ENCODE results near the gene COL23A1.
"Not testable (repeated sequence)": the region's sequence is repeated elsewhere in the genome, so short reads cannot be mapped to it uniquely, and the experiment has no call there.

The COL23A1 gene

DNA sequence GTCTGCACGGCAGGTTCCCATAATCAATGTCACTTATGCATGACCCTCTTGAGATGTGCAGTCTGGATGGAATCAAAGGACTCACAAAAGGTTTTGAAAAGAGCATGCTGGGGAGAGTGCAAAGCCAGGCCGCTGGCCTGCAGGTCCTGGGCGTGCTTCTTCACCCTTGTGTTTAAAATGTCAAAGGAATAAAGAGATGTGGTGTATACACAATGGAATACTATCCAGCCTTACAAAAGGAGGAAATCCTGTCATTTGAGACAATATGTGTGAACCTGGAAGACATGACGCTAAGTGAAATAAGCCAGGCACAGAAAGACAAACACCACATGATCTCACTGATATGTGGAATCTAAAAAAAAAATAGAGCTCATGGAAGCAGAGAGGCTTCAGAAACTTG lies 220.1 kb downstream of the COL23A1 start:
- DNase-seq, result no peak

DNA sequence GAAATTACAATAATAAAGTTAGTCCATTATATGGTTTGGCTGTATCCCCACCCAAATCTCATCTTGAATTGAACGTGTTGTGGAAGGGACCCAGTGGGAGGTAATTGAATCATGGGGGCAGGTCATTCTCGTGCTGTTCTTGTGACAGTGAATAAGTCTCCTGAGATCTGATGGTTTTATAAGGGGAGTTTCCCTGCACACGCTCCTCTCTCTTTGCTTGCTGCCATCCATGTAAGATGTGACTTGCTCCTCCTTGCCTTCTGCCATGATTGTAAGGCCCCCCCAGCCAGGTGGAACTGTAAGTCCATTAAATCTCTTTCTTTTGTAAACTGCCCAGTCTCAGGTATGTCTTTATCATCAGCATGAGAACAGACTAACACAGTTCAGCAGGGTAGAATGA lies 220.7 kb downstream of the COL23A1 start:
- DNase-seq, result not testable (repeated sequence)

DNA sequence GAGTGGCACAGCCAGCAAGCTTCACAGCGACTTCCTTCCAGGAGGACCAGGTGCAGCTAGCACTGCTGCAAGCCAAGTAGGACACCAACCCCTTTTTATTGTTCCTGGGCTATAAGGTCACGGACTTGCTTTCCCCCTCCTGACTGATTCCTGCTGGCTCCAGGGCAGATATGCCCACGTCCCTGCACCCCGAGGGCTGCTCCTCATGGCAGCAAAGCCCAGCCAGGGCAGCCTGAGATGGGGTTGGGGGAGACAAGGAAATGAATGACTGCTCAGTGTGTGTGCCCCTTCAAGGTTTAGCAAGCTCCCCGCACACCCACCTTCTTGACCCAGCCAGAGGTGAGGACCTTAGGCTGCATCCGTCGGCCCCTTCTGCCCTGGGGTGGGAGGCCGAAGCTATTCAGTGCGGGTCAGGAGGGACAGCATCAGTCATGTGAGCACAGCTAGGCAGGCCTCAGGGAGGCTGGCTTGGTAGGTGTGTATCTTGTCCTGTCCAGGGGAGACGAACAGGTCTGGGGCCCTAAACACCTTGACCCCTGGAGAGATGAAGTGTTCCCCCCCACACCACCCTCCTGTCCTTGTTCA lies 221.4 kb downstream of the COL23A1 start:
- no peak for DNase-seq

DNA sequence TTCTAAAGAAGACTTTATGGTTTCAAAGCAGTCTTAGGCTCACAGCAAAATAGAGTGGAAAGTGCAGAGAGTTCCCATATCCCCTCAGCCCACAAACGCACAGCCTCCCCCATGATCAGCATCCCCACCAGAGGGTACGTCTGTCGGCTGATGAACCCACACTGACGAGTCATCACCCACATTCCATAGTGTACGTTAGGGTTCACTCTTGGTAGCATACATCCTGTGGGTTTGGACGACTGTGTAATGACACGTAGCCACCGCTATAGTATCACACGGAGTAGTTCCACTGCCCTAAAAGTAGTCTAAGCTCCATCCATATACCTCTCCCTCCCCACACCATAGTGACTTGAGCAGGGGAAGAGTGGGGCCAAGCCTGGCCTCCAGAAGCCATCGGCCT lies 221.9 kb downstream of the COL23A1 start:
- no peak for DNase-seq

DNA sequence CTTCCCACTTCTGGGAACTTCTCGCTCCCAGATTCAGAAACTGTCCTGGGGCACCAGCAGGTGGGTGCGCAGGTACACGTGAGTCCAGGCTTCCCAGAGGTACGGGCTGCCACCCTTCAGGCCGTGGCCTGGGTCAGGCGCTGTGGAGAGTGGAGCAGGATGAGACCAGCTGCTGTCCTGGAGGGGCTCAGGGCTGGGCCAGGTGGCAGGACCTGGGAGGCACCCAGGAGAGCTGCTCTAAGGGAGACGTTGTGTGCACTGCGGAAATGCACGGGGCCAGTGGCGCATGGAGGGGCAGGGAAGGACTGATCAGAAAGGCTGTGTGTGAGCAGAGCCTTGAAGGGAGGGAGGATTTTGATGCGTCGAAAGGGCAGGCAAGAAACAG lies 222.5 kb downstream of the COL23A1 start:
- no peak for DNase-seq

DNA sequence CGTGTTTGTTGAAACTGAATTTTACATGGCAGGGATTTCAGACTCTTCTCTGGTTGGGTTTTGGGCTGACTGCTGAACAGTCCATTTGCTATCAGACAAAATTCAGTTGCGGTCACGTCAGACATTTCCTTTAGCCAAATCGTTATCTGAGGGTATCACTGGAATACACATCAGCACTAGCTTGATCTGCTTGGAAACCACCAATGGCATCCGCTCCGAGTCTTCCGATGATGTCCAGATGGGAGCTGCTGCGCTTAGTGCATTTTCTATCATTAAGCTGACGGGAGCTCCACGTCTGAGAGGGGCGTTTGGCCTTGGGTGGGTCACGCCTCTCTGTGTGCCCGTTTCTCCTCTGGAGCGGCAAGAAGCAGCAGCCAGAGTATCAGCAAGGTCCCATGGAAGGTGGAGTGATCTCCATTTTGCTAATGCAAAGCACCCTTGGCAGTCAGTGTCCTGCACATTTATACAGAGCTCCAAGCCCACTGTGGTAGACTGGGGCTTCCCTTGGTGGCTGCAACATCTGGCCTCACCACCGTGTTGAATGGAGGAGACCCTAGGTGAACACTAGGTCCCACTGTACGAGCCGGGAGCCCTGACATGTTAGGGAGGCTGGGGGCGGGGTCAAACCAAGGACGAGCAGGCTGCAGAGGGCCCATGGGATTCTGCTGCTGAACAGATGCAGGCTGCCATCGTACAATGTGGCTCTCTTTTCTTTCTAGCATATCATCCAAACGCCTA lies 223.0 kb downstream of the COL23A1 start:
- DNase-seq, result no peak

DNA sequence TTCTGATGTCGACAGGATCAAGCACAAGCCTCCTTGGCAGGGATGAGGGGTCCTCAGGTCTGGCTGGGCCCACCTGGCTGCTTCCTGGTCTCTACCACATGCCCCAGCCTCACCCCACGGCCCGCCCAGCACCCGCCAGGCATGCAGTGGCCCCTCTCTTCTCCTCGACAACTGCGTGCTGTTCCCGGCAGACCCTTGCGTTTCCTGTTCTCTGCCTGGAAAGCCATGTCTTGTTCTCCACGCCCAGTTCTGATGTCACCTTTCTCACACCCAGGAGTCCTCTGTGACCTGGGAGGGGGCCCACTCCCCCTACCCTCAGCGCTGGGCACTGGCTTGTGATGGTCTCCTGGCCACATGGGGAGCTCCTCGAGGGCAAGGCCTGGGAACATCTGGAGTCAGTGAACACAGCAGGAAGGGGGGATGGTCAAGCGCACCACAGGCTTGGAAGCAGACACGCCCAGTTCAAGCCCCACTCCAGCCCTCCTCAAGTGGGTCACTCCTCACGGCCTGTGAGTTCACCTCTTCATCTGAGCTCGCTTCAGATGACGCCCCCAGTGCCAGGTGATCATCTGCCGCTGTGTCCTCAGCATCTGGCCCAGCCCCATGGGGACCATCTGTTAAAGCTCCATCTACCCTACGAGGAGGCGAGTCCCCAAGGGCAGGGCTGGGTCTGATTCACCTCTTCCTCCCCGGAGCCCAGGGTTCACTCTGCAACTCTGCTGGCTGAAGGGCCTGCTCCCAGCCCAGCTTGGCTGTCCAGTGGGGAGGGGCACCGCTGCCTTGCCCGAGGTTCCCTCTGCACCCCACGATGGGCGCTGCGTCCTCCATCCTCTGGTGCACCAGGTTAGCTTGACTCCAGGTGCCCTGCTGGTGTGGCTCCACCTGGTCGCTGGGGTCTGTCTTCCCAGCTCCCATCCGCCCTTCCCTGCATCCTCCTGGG lies 224.4 kb downstream of the COL23A1 start:
- no peak for DNase-seq

DNA sequence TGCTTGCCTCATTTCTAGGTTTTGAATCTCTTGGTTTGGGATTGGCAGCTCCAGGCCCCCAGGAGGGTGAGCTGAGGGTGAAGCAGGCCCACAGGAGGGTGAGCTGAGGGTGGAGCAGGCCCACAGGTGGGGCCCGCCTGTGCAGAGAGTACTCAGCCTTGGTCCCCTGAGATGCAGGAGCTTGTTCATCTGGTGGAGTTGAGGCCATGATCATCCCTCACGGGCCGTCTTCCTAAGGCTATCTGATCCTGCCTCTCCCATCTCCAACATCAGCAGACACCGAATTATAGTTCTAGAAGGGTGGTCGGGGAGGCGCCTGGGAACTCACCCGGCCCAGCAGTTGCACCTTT lies 225.9 kb downstream of the COL23A1 start:
- no peak for DNase-seq

DNA sequence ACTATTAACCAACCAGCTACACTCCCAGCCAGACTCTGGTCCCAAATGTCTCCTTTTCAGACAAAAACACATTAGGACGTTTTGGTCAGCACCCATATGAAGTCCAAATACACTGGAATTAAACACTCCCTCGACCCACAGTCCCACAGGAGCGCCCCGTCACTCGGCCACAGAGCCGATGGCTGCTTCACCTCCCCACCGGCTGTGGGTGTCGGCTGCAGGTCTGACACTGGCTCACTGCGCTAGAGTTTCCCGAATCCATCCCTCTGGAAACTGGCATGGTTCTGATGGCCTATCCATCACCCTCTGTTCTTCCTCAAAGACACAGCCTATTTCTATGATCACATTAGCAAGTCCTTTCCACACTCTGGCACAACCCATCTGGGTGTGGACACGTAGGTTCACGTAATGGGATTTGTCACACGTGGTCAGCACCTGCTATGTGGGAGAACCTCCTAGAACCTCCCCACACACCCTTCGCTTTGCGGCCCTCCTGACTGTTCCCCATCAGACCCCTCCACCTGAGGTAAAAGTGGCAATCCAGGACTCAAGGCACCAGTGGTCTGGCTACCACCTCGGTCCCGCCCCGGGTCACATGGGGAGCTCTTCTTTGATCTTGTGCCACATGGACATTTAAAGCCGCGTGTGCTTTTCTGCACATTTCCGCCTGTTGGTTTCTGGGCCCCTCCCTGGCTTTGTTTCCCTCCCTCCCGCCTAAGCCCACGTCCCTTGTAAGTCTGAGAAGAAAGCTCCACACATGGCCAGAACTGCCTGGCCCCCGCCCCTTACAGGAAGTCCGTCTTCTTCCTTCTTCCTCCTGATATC lies 226.5 kb downstream of the COL23A1 start:
- DNase-seq, result no peak

DNA sequence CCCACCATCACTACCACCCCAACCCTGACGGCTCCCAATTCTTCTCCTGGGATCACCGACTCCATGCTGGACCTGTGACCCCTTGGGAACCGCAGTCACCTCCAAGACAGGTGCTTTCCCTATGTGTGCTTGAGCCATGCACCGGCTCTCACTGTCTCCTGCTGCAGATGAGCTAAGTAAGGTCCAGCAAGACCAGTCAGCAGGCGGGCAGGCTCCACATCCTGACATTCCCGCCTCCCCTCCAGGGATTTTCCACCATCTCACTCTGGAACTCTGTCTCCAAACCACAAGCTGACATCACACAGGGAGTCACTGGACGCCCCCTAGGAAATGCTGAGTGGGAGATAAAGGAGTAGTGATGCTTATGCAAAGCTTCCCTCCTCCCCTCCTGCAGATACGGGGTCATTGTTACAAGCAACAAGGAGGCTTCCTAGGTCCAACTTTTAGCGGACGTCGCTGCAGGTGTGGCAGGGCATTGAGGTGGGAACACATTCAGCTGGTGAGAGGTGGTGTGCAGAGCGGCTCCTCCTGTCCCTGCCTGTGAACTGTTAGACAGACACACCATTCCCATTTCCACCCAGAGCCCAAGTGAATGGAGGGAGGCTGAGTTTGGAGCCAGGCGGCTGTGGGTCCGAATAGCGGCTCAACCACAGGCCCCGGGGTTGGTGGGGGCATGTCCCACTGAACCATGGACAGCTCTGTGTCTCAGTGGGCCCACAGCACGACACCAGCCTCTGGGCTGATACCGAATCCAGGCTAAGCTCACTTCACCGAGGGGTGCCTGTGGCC lies 228.3 kb downstream of the COL23A1 start:
- no peak for DNase-seq

DNA sequence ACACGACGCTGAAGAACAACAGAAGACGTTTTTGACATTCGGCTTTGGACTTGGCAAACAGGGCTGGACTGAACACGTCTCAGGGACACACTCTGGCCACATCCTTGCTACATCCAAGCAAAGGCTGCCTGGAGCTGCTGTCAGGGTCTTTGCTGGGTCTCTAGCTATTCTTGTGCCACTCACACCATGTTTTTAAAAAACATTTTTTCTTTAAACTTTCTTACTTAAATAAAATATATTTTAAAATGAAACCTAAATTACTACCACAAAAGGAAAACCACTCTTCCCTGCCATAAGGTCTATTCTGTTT lies 229.3 kb downstream of the COL23A1 start:
- no peak for DNase-seq

DNA sequence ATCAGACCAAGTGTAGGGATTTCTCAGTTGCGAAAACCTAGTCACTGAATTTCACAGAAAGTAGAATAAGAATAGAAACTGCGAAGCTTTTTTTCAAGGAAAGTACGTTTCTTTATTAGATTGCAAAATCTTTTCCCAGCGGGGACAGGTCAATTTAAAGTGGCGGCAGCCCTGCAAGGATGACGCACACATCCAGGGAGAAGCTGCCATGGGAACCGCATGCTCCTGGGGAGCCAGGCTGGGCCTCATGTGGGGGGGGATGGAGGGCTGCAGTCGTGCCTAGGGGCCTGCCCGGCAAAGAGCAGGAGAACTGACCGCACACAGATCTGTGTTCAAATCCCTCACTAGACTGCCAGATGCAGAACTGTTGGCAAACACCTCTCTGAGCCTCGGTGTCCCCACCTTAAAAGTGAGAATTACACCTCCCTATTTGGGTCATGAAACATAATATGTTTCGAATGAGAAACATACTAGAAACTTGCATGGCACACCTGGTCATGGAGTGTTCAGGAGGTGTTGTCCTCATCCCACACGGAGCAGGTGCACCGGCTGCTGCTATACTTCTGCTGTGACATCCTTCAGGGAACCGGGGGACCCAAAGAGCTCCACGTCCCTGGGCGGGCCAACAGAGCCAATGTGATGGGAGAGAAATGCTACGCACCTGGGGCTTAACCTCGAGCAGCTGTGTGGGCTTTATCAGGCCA lies 229.8 kb downstream of the COL23A1 start:
- DNase-seq, result no peak

DNA sequence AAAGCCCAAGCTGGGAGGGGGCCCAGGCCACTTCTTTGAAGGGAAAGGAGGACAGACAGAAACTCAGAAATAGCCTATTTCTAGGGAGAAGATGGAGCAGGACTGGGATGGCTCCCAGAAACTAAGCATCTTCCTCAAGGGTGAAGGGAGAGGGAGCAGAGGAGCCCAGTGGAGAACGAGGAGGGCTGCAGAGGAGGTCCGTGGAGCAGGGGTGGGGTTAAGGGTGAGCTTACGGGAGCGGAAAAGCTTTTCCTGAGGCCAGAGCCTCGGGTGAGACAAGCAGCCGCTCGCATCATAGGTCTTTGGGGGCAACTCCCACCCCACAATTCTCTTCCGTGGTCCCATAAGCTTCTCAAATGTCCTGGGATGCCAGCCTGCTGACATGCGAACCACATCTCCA lies 230.5 kb downstream of the COL23A1 start:
- DNase-seq, result no peak

DNA sequence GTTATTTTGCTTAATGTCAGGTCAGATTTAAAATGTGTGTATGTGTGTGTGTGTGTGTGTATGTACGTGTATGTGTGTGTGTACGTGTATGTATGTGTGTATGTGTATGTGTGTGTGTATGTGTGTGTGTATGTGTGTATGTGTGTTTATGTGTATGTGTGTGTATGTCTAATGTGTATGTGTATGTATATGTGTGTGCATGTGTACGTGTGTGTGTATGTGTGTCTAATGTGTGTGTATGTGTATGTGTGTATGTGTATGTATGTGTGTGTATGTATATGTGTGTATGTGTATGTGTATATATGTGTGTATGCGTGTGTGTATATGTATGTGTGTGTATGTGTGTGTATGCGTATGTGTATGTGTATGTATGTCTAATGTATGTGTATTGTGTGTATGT lies 232.5 kb downstream of the COL23A1 start:
- no peak for DNase-seq

DNA sequence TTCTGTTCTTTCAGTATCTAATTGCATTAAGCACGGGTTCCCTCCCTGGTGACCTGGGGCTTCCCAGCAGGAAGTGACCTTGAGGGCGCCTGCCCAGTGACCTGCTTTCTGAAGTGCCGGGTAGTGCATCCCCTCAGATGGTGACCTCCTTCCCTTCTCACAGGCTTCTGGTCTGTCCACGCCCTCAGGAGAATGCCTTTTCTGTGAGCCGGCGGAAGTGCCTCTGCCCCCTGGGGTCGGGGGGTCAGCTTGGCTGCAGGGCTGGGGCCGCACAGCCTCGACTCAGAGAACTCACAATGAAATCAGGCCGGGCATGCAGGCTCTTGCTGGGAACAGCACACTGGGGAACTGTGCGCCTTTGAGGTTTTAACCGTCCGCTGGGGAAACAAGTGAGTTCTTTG lies 233.1 kb downstream of the COL23A1 start:
- DNase-seq, result no peak

DNA sequence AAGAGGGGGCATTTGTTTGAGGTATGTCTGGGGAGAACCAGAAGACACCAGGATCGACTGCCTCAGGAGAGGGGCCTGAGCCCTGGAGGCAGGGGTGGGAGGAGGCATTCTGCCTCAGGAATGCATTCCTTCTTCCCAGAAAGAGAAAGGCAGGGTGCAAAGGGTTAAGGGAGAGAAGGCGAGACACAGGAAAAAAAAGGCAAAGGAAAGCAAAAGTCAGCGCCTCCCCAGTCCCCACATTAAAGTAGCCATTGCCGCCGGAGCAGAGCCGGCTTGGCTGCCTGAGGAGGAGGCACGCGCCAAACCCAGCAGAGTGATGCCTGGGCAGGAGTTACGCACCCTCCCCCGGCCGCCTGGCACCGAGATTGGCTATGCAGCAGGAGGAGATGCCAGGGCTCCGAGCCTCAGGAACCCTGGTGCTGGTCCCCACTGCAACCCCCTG lies 233.7 kb downstream of the COL23A1 start:
- DNase-seq, result no peak

DNA sequence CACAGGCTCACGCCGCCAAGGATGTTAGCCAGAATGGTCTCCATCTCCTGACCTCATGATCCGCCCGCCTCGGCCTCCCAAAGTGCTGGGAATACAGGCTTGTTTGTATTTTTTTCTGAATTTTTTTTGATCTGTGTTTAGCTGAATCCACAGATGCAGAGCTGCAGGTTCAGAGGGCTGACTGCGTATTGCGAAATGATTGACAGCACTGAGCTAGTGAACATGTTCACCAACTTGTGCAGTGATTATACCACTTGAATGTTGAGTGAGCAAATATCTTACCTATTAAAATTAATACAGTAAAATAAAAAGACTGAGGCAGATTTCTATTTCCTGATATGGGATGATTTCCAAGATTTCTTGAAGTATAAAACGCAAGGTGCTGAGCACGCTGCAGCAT lies 234.5 kb downstream of the COL23A1 start:
- DNase-seq, result no peak

DNA sequence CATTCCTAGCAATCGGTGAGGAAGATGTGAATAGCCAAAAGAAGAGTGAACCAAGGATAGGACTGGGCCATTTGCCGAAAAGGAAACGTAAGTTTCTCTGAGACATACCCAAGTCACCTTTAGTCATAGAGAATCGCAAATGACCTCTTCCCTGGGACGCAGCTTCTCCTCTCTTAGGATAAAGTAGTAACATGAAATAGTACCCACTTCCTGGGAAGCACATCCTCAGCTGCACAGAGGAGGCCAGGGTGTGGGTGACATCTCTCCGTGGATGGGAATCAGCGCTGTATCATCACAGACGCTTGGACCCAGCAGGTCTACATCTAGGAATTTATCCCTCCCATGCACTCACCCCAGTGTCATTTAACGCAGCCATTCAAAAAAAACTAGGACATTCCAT lies 236.7 kb downstream of the COL23A1 start:
- no peak for DNase-seq

DNA sequence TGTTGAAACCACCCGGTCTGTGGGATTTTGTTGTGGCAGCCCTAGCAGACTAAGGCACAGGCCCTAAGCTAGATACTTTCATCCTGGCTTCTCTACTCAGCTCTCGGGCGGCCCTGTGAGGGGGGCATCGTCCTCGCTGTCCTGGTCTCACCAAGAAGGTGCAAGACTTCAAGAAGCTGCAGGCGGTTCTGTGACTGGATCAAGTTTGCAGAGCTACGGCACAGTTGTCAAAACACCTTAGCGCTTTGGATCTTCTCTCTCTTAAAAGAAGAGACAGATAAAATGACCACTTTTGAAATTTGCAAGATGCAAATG lies 238.2 kb downstream of the COL23A1 start:
- DNase-seq, result no peak

DNA sequence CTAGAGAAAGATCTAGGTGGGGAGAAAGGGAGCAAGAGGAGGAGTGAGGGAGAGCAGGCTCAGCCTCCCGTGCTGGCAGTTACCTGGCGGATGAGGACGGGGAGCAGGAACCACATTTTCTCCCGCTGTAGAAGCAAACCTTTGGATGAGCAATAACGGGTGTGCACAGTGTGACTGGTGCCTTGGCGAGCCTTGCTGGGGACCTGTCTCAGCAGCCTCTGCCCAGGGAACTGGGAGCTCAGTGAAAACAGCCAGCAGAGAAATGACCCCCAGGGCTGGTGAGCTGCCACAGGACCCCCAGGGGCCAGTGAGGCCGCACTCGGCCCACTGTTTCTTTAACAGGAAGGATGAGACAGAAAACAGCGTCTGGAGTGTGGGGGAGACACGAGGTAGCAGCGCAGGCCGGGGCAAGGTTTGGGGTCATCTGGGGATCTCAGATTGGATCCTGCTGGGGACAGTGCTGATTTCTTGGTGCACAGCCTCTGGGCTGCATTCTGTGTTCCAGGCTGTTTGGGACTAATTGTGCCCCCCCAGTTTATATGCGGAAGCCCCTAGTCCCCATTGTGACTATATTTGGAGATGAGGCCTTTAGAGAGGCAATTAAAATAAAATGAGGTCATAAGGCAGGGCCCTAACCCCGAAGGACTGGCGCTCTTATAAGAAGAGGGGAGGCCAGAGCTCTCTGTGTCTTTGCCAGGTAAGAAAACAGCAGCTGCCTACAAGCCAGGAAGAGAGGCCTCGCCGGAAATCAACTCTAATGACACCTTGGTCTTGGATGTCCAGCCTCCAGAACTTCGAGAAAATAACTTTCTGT lies 238.8 kb downstream of the COL23A1 start:
- DNase-seq, result no peak

All from NCI-H345 (cell line).